ENCODE data around the gene PAFAH2. TPM values are rescaled to one million over a fixed set of nuclear protein-coding genes. Genes with fewer than 3 reads are reported as not detected.

PAFAH2 gene
- total and polyA plus RNA-seq, 7 experiments from 2014 or later: 11.4 to 36.0 (median 19.5) TPM

GRCh38 chr1:25996966-25997827, 666 bp downstream of the PAFAH2 start:
- POLR2A ChIA-PET: interaction anchor here (0.9 to 12.3 kb wide), 14 partner anchors 9 to 765 kb away, joined by 3 to 226 read pairs (median 6); partner anchors contain the start of genes AUNIP, MTFR1L, STMN1 and SYF2
- H3K4me1 ChIP-seq (ENCODE audit: control insufficient read depth in 2 of 2, insufficient read depth in 2 of 2, low read length in 2 of 2): peaks cover 16 to 27% of the 10 kb centered on the region in 2 donors
- H3K36me3 Mint-ChIP-seq: peaks cover 2 to 7% (median 4%) of the 10 kb centered on the region in 5 donors
- no peaks in the 10 kb centered on the region for H3K9me3 ChIP-seq (ENCODE audit: control insufficient read depth in 2 of 3, low read length in 3 of 3)
- ATAC-seq (no peak), DNase-seq (peak in 2 of 9 donors; percentile 19 to 29)
- intact Hi-C loops (cut with micrococcal nuclease): loop anchor here (5.0 to 10.0 kb wide), 4 partner anchors 40 to 562 kb away; partner anchors contain the start of genes MACO1 (in 1 of the 2) and MAN1C1 (in 1 of the 2)
- H3K27ac ChIP-seq (ENCODE audit: low read depth, low read length): peak overlapping the region; percentile 89
- H3K9me3 Mint-ChIP-seq: peaks cover 0 to 4% (median 0%) of the 10 kb centered on the region in 11 donors
- CTCF ChIA-PET: interaction anchor here (0.6 to 13.0 kb wide), 22 partner anchors 8 to 1367 kb away, joined by 3 to 361 read pairs (median 4); partner anchors contain the start of genes PAQR7 and STMN1
- peak overlapping the region; percentile 96 to 99 (median 99) for H3K27ac Mint-ChIP-seq
- peak overlapping the region; percentile 76 for H3K4me3 ChIP-seq (ENCODE audit: low read length)
- no peaks in the 10 kb centered on the region for H3K36me3 ChIP-seq (ENCODE audit: control insufficient read depth in 2 of 3, insufficient read depth in 3 of 3, low read length in 3 of 3)
- no peaks in the 10 kb centered on the region for H3K27me3 Mint-ChIP-seq
- peaks cover 22 to 59% (median 49%) of the 10 kb centered on the region in 7 donors for H3K4me1 Mint-ChIP-seq
- peak overlapping the region; percentile 91 to 99 (median 96) for H3K4me3 Mint-ChIP-seq
- no peaks in the 10 kb centered on the region for H3K27me3 ChIP-seq (ENCODE audit: control insufficient read depth in 2 of 2, insufficient read depth in 2 of 2, low read length in 2 of 2)

- Mint-ChIP-seq H3K36me3 (peaks cover 2 to 7% (median 4%) of the 10 kb centered on the region in 5 donors), H3K27me3 (no peaks in the 10 kb centered on the region), H3K9me3 (peaks cover 0 to 4% (median 0%) of the 10 kb centered on the region in 11 donors), H3K4me1 (peaks cover 32 to 82% (median 71%) of the 10 kb centered on the region in 7 donors), H3K4me3 (peak overlapping the region in 2 of 10 donors; percentile 2 to 52), H3K27ac (peak overlapping the region in 6 of 9 donors; percentile 44 to 99 (median 73))
- Histone ChIP-seq H3K4me1 (ENCODE audit: control insufficient read depth in 2 of 2, insufficient read depth in 2 of 2, low read length in 2 of 2) (peaks cover 30 to 44% of the 10 kb centered on the region in 2 donors), H3K27ac (ENCODE audit: low read depth, low read length) (no peak overlapping the region), H3K36me3 (ENCODE audit: control insufficient read depth in 2 of 3, insufficient read depth in 3 of 3, low read length in 3 of 3) (no peaks in the 10 kb centered on the region), H3K9me3 (ENCODE audit: control insufficient read depth in 2 of 3, low read length in 3 of 3) (no peaks in the 10 kb centered on the region), H3K27me3 (ENCODE audit: control insufficient read depth in 2 of 2, insufficient read depth in 2 of 2, low read length in 2 of 2) (no peaks in the 10 kb centered on the region), H3K4me3 (ENCODE audit: low read length) (no peak overlapping the region)
- intact Hi-C loops (cut with micrococcal nuclease): loop anchor here (5.0 to 10.0 kb wide), 4 partner anchors 37 to 560 kb away; partner anchors contain the start of genes MACO1 (in 1 of the 2) and MAN1C1 (in 1 of the 2)
- ATAC-seq (no peak), DNase-seq (no peak)
- ChIA-PET CTCF (interaction anchor here (0.6 to 13.0 kb wide), 3 partner anchors 16 to 97 kb away, joined by 3 to 361 read pairs (median 3); partner anchors contain the start of gene STMN1), POLR2A (interaction anchor here (0.7 to 12.3 kb wide), 7 partner anchors 26 to 135 kb away, joined by 3 to 226 read pairs (median 4); partner anchors contain the start of gene STMN1)
Measured at GRCh38 chr1:25994402-25995150, 3.3 kb downstream of the PAFAH2 start.

- Histone ChIP-seq H3K36me3 (ENCODE audit: control insufficient read depth in 2 of 3, insufficient read depth in 3 of 3, low read length in 3 of 3) (no peaks in the 10 kb centered on the region), H3K27ac (ENCODE audit: low read depth, low read length) (peak overlapping the region; percentile 16), H3K4me3 (ENCODE audit: low read length) (no peak overlapping the region), H3K4me1 (ENCODE audit: control insufficient read depth in 2 of 2, insufficient read depth in 2 of 2, low read length in 2 of 2) (peaks cover 40 to 51% of the 10 kb centered on the region in 2 donors), H3K27me3 (ENCODE audit: control insufficient read depth in 2 of 2, insufficient read depth in 2 of 2, low read length in 2 of 2) (no peaks in the 10 kb centered on the region), H3K9me3 (ENCODE audit: control insufficient read depth in 2 of 3, low read length in 3 of 3) (no peaks in the 10 kb centered on the region)
- ChIA-PET POLR2A (interaction anchor here (0.6 to 12.3 kb wide), 5 partner anchors 17 to 100 kb away, joined by 3 to 226 read pairs (median 3); partner anchors contain the start of gene STMN1), CTCF (interaction anchor here (0.6 to 13.0 kb wide), 4 partner anchors 11 to 95 kb away, joined by 3 to 361 read pairs (median 3); partner anchors contain the start of gene STMN1)
- peaks cover 0 to 3% (median 0%) of the 10 kb centered on the region in 11 donors for H3K9me3 Mint-ChIP-seq
- H3K27me3 Mint-ChIP-seq: no peaks in the 10 kb centered on the region
- H3K27ac Mint-ChIP-seq: peak overlapping the region in 8 of 9 donors; percentile 70 to 94 (median 86)
- no peak for DNase-seq
- peaks cover 4 to 7% (median 5%) of the 10 kb centered on the region in 5 donors for H3K36me3 Mint-ChIP-seq
- peaks cover 42 to 88% (median 77%) of the 10 kb centered on the region in 7 donors for H3K4me1 Mint-ChIP-seq
- ATAC-seq: no peak
- intact Hi-C loops (cut with micrococcal nuclease): loop anchor here in 1 of 2 donors (10.0 kb wide), 1 partner anchor 559 kb away; the partner anchor contains the start of gene MACO1
- peak overlapping the region in 6 of 10 donors; percentile 37 to 67 (median 50) for H3K4me3 Mint-ChIP-seq
Measured at GRCh38 chr1:25993197-25993951, 4.5 kb downstream of the PAFAH2 start.

- Histone ChIP-seq H3K27me3 (ENCODE audit: control insufficient read depth in 2 of 2, insufficient read depth in 2 of 2, low read length in 2 of 2) (no peaks in the 10 kb centered on the region), H3K36me3 (ENCODE audit: control insufficient read depth in 2 of 3, insufficient read depth in 3 of 3, low read length in 3 of 3) (no peaks in the 10 kb centered on the region), H3K4me3 (ENCODE audit: low read length) (no peak overlapping the region), H3K4me1 (ENCODE audit: control insufficient read depth in 2 of 2, insufficient read depth in 2 of 2, low read length in 2 of 2) (peaks cover 40 to 49% of the 10 kb centered on the region in 2 donors), H3K9me3 (ENCODE audit: control insufficient read depth in 2 of 3, low read length in 3 of 3) (no peaks in the 10 kb centered on the region), H3K27ac (ENCODE audit: low read depth, low read length) (no peak overlapping the region)
- Mint-ChIP-seq H3K9me3 (no peaks in the 10 kb centered on the region), H3K27me3 (no peaks in the 10 kb centered on the region), H3K4me1 (peaks cover 46 to 90% (median 81%) of the 10 kb centered on the region in 7 donors), H3K4me3 (peak overlapping the region in 4 of 10 donors; percentile 47 to 69 (median 60)), H3K36me3 (peaks cover 4 to 13% (median 10%) of the 10 kb centered on the region in 5 donors), H3K27ac (peak overlapping the region in 8 of 9 donors; percentile 2 to 94 (median 80))
- intact Hi-C loops (cut with micrococcal nuclease): loop anchor here in 1 of 2 donors (10.0 kb wide), 1 partner anchor 558 kb away; the partner anchor contains the start of gene MACO1
- CTCF ChIA-PET: interaction anchor here (0.7 to 13.0 kb wide), 3 partner anchors 22 to 95 kb away, joined by 3 to 361 read pairs (median 3); partner anchors contain the start of gene STMN1
- no peak for ATAC-seq
- POLR2A ChIA-PET: interaction anchor here (0.6 to 12.3 kb wide), 4 partner anchors 24 to 99 kb away, joined by 3 to 173 read pairs (median 22); no protein-coding TSS in a partner anchor
- no peak for DNase-seq
Measured at GRCh38 chr1:25992689-25993171, 5.1 kb downstream of the PAFAH2 start.

- peaks cover 43 to 44% of the 10 kb centered on the region in 2 donors for H3K4me1 ChIP-seq (ENCODE audit: control insufficient read depth in 2 of 2, insufficient read depth in 2 of 2, low read length in 2 of 2)
- peaks cover 44 to 89% (median 83%) of the 10 kb centered on the region in 7 donors for H3K4me1 Mint-ChIP-seq
Measured at GRCh38 chr1:25991937-25992688, 5.8 kb downstream of the PAFAH2 start.

More at GRCh38 chr1:25991937-25992688, 5.8 kb downstream of the PAFAH2 start:
- H3K27me3 Mint-ChIP-seq: no peaks in the 10 kb centered on the region
- ATAC-seq (no peak), DNase-seq (no peak)
- no peak overlapping the region for H3K27ac ChIP-seq (ENCODE audit: low read depth, low read length)
- peaks cover 7 to 17% (median 12%) of the 10 kb centered on the region in 5 donors for H3K36me3 Mint-ChIP-seq
- ChIA-PET CTCF (interaction anchor here (0.8 to 1.2 kb wide), 3 partner anchors 21 to 97 kb away, joined by 3 to 5 read pairs (median 3); no protein-coding TSS in a partner anchor), POLR2A (interaction anchor here (0.6 to 12.3 kb wide), 5 partner anchors 23 to 97 kb away, joined by 3 to 173 read pairs (median 15); no protein-coding TSS in a partner anchor)
- intact Hi-C loops (cut with micrococcal nuclease): loop anchor here in 1 of 2 donors (10.0 kb wide), 1 partner anchor 557 kb away; the partner anchor contains the start of gene MACO1
- no peaks in the 10 kb centered on the region for H3K36me3 ChIP-seq (ENCODE audit: control insufficient read depth in 2 of 3, insufficient read depth in 3 of 3, low read length in 3 of 3)
- peak overlapping the region in 9 of 10 donors; percentile 37 to 69 (median 51) for H3K4me3 Mint-ChIP-seq
- H3K9me3 Mint-ChIP-seq: no peaks in the 10 kb centered on the region
- H3K27ac Mint-ChIP-seq: peak overlapping the region in 8 of 9 donors; percentile 43 to 94 (median 74)
- no peak overlapping the region for H3K4me3 ChIP-seq (ENCODE audit: low read length)
- no peaks in the 10 kb centered on the region for H3K9me3 ChIP-seq (ENCODE audit: control insufficient read depth in 2 of 3, low read length in 3 of 3)
- no peaks in the 10 kb centered on the region for H3K27me3 ChIP-seq (ENCODE audit: control insufficient read depth in 2 of 2, insufficient read depth in 2 of 2, low read length in 2 of 2)

Data from naive thymus-derived CD4-positive, alpha-beta T cell (primary cell).